H1 (cell line): ENCODE results near the gene DYNLT2B.

Experiments used
- CHD1 ChIP-seq: IDR thresholded peaks from 2 replicates; pipeline ENCODE4 v1.6.1; 2012; ENCODE audit warnings: low read depth, low read length, improper control_type of control experiment
- CREB1 ChIP-seq: IDR thresholded peaks from 2 replicates; pipeline ENCODE4 v1.6.1; 2012; ENCODE audit warnings: inconsistent platforms
- EZH2 ChIP-seq: fragments of 200-600 bp; sonication (generic); IDR thresholded peaks from 2 replicates; pipeline ENCODE4 v1.7.1; 2012; ENCODE audit warnings: low read depth, mild to moderate bottlenecking, moderate library complexity, low read length, inconsistent platforms; ENCODE audit not compliant: severe bottlenecking
- KDM1A ChIP-seq: fragments of 200-600, 300-600 bp; sonication (generic); IDR thresholded peaks from 2 replicates; pipeline ENCODE4 v1.7.1; 2016; ENCODE audit warnings: mild to moderate bottlenecking, low read length, borderline replicate concordance
- POLR2A ChIP-seq, 2 experiments: IDR thresholded peaks; 1 replicate in 1 of 2; 2 replicates in 1 of 2; pipeline ENCODE4 v1.6.1; 2011; ENCODE audit warnings: low read depth in 2 of 2, low read length in 2 of 2, mild to moderate bottlenecking in 2 of 2; ENCODE audit errors: control extremely low read depth in 1 of 2
- POLR2AphosphoS5 ChIP-seq: IDR thresholded peaks from 2 replicates; pipeline ENCODE4 v1.6.1; 2011; ENCODE audit warnings: low read depth, low read length
- POU5F1 ChIP-seq: IDR thresholded peaks from 2 replicates; pipeline ENCODE4 v1.6.1; 2011; ENCODE audit warnings: low read depth, mild to moderate bottlenecking, low read length, moderate library complexity
- SAP30 ChIP-seq: fragments of 300-600 bp; sonication (generic); IDR thresholded peaks from 2 replicates; pipeline ENCODE4 v1.7.1; 2012; ENCODE audit warnings: low read length, moderate library complexity, mild to moderate bottlenecking, inconsistent platforms; ENCODE audit not compliant: insufficient read depth, insufficient replicate concordance
- SP1 ChIP-seq: IDR thresholded peaks from 2 replicates; pipeline ENCODE4 v1.6.1; 2011; ENCODE audit warnings: low read depth, low read length
- TF ChIP-seq, protein P1 (sequence below), 3 experiments: IDR thresholded peaks; 1 replicate in 2 of 3; 2 replicates in 1 of 3; pipeline versions ENCODE4 v1.5.1 to v1.6.1; 2011; ENCODE audit warnings: low read length in 3 of 3, mild to moderate bottlenecking in 3 of 3, inconsistent platforms in 2 of 3, low read depth in 1 of 3, moderate library complexity in 1 of 3; ENCODE audit not compliant: insufficient read depth in 1 of 3; ENCODE audit errors: control extremely low read depth in 1 of 3

DNA sequence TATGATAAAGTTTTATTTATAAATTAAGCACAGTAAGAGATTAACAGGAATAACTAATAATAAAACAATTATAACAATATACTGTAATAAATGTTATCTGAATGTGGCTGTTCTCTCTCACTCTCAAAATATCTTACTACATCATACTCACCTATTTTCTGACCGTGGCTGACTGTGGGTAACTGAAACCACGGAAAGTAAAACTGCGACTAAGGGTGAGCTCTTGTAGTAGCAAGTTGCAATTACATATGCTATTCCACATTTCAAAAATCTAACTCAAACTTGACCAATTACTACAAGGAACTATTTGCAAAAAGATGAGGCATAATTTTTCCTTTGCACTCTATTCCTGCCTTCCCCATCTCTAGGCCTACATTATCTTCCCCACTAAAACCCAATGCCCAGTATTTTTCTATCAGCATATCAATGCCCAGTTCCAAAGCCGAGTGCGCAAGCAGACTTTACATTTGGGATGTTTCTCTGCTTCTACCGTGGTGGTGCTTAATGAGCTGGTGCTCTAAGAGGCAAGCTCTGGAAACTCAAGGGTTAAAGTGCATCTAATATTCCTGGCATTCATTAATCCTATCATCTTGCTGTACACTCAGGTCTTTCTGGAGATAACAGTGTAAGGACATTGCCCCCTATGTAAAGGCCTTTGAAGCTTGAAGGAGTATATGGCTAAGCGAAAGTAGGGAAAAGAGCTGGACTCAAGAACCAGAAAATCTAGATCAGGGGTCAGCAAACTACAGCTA lies 37.2 kb downstream of the DYNLT2B start:
- TF ChIP-seq, protein P1, sequence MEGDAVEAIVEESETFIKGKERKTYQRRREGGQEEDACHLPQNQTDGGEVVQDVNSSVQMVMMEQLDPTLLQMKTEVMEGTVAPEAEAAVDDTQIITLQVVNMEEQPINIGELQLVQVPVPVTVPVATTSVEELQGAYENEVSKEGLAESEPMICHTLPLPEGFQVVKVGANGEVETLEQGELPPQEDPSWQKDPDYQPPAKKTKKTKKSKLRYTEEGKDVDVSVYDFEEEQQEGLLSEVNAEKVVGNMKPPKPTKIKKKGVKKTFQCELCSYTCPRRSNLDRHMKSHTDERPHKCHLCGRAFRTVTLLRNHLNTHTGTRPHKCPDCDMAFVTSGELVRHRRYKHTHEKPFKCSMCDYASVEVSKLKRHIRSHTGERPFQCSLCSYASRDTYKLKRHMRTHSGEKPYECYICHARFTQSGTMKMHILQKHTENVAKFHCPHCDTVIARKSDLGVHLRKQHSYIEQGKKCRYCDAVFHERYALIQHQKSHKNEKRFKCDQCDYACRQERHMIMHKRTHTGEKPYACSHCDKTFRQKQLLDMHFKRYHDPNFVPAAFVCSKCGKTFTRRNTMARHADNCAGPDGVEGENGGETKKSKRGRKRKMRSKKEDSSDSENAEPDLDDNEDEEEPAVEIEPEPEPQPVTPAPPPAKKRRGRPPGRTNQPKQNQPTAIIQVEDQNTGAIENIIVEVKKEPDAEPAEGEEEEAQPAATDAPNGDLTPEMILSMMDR (IDR thresholded peaks at IDR 0.05; ENCODE audit: control extremely low read depth in 1 of 3, insufficient read depth in 1 of 3, low read depth in 1 of 3, low read length in 3 of 3) = no peak
- no peak for TF ChIP-seq POLR2A (IDR thresholded peaks at IDR 0.05; ENCODE audit: control extremely low read depth in 1 of 2, low read depth in 2 of 2, low read length in 2 of 2)
- no peak for TF ChIP-seq KDM1A
- no peak for TF ChIP-seq CHD1
- no peak for TF ChIP-seq POLR2AphosphoS5
- no peak for TF ChIP-seq EZH2
- TF ChIP-seq CREB1 = no peak
- no peak for TF ChIP-seq POU5F1
- TF ChIP-seq SAP30 = no peak
- TF ChIP-seq SP1 = no peak
